GM23248 (cell line): ENCODE results near the gene AGBL3. TPM values are rescaled to one million over a fixed set of nuclear protein-coding genes. Genes with fewer than 3 reads are reported as not detected.

Source experiments
- DNase-seq: peaks from one replicate; pipeline ENCODE4 v3.0.0-alpha.2; 2015
- H2AFZ ChIP-seq: fragments of 200-600 bp; sonication (generic); 2 replicates; pipeline ENCODE4 v1.6.1; 2016; ENCODE audit warnings: antibody characterized with exemption
- H3F3A ChIP-seq: fragments of 200-600 bp; sonication (generic); 2 replicates; pipeline ENCODE4 v1.6.1; 2016; ENCODE audit warnings: mild to moderate bottlenecking, antibody characterized with exemption, mixed run types; ENCODE audit not compliant: insufficient read depth
- H3K27ac ChIP-seq: fragments of 200-600 bp; sonication (generic); 2 replicates; pipeline ENCODE4 v1.5.1; 2016; ENCODE audit warnings: mild to moderate bottlenecking
- H3K27me3 ChIP-seq: fragments of 200-600 bp; sonication (generic); replicated peaks from 2 replicates; pipeline ENCODE4 v1.6.1; 2016; ENCODE audit warnings: mild to moderate bottlenecking; ENCODE audit not compliant: insufficient read depth
- H3K36me3 ChIP-seq: fragments of 200-600 bp; sonication (generic); 2 replicates; pipeline ENCODE4 v1.6.1; 2016; ENCODE audit warnings: low read depth, mild to moderate bottlenecking
- H3K4me1 ChIP-seq: fragments of 200-600 bp; sonication (generic); 2 replicates; pipeline ENCODE4 v1.6.1; 2016; ENCODE audit warnings: mild to moderate bottlenecking; ENCODE audit not compliant: insufficient read depth
- H3K4me2 ChIP-seq: fragments of 200-600 bp; sonication (generic); one replicate; pipeline ENCODE4 v1.6.1; 2016; ENCODE audit warnings: mild to moderate bottlenecking; ENCODE audit not compliant: unreplicated experiment
- H3K4me3 ChIP-seq: fragments of 200-600 bp; sonication (generic); 2 replicates; pipeline ENCODE4 v1.5.1; 2016; ENCODE audit warnings: mild to moderate bottlenecking
- H3K79me2 ChIP-seq: fragments of 200-600 bp; sonication (generic); 2 replicates; pipeline ENCODE4 v1.6.1; 2016; ENCODE audit warnings: mild to moderate bottlenecking; ENCODE audit not compliant: insufficient read depth
- H3K9ac ChIP-seq: fragments of 200-600 bp; sonication (generic); 2 replicates; pipeline ENCODE4 v1.6.1; 2016; ENCODE audit warnings: mild to moderate bottlenecking
- H3K9me2 ChIP-seq: fragments of 200-600 bp; sonication (generic); 2 replicates; pipeline ENCODE4 v1.6.1; 2016; ENCODE audit warnings: mixed run types, mild to moderate bottlenecking, moderate library complexity; ENCODE audit not compliant: insufficient read depth
- H3K9me3 ChIP-seq: fragments of 200-600 bp; sonication (generic); one replicate; pipeline ENCODE4 v1.6.1; 2017; ENCODE audit warnings: low read depth
- H4K20me1 ChIP-seq: fragments of 200-600 bp; sonication (generic); 2 replicates; pipeline ENCODE4 v1.6.0; 2016; ENCODE audit not compliant: insufficient read depth
- EZH2 ChIP-seq: fragments of 200-600 bp; sonication (generic); IDR thresholded peaks from 2 replicates; pipeline ENCODE4 v1.6.1; 2018; ENCODE audit warnings: antibody characterized with exemption, mild to moderate bottlenecking; ENCODE audit not compliant: insufficient read depth, poor library complexity, severe bottlenecking
- EZH2phosphoT487 ChIP-seq: fragments of 200-600 bp; sonication (generic); IDR thresholded peaks from 2 replicates; pipeline ENCODE4 v1.6.1; 2018; ENCODE audit warnings: antibody characterized with exemption, moderate library complexity, mild to moderate bottlenecking, low read depth; ENCODE audit not compliant: insufficient read depth
- WGBS, 2 experiments: methylation state at CpG; one replicate each; pipeline ENCODE4 v1.1.6; 2015 to 2017; ENCODE audit warnings: low lambda C conversion rate in 2 of 2, low coverage in 1 of 2; ENCODE audit errors: missing lambda C conversion rate in 2 of 2; 5-methylcytosine and 5-hydroxymethylcytosine counted together
- in situ Hi-C: fragments of 300-500 bp; cut with MboI; formaldehyde crosslinking; loops from 2 replicates; pipeline ENCODE4 v1.15.0; 2020
- polyA plus RNA-seq: library from polyadenylated mRNA; unstranded; fragments of >200 nt; fragmentation: Nextera tagmentation; extraction: Ambion mirVana; gene quantifications from 2 replicates; pipeline ENCODE4 v1.2.1, GENCODE V29; 2016
- total RNA-seq: library from RNA; depleted of rRNA; stranded (reverse); fragments of >200 nt; shearing (Covaris generic); gene quantifications from 2 replicates; pipeline ENCODE4 v1.2.3, GENCODE V29; 2014; rRNA removed

Gene AGBL3
- total and polyA plus RNA-seq, 2 experiments from 2014 or later, result 1.4 to 2.4 TPM

DNA sequence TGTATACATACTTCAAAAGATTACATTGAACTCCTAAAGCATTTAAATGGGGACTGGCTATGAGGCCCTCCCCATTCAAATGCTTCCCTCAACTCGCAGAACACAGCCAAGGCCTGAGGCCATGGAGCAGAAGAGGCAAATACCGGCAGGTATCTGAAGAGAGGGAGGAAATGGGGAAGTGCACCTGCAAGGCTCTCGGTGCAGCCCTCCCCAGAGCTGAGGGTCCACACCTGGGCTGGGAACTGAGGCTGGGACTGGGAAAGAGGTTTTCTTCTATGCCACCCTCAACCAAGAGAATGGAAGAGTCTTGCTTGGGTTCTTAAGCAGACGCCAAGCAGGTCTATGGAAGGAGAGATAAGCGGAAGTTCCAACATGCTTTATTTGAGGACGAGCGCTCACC is 197.2 kb downstream of the AGBL3 start:
- no peak overlapping the region for H3K27ac ChIP-seq
- no peaks in the 10 kb centered on the region for H3K9me3 ChIP-seq
- H3K36me3 ChIP-seq, result peaks cover 5% of the 10 kb centered on the region
- no peak for TF ChIP-seq EZH2phosphoT487
- no peak for TF ChIP-seq EZH2
- H3K79me2 ChIP-seq, result no peaks in the 10 kb centered on the region
- H4K20me1 ChIP-seq, result no peaks in the 10 kb centered on the region
- no peaks in the 10 kb centered on the region for H3K4me1 ChIP-seq
- DNase-seq, result no peak
- WGBS, 2 experiments, result 93 to 95% methylated on average over 7 of the region's 7 CpGs
- H2AFZ ChIP-seq, result no peak overlapping the region
- H3K27me3 ChIP-seq, result no peaks in the 10 kb centered on the region
- no peaks in the 10 kb centered on the region for H3F3A ChIP-seq
- H3K9me2 ChIP-seq, result no peaks in the 10 kb centered on the region
- no peak overlapping the region for H3K4me2 ChIP-seq
- H3K4me3 ChIP-seq, result no peak overlapping the region
- no peak overlapping the region for H3K9ac ChIP-seq
- in situ Hi-C loops, result loop anchor here (25.0 kb wide), 1 partner anchor 521 kb away; no protein-coding TSS in a partner anchor

DNA sequence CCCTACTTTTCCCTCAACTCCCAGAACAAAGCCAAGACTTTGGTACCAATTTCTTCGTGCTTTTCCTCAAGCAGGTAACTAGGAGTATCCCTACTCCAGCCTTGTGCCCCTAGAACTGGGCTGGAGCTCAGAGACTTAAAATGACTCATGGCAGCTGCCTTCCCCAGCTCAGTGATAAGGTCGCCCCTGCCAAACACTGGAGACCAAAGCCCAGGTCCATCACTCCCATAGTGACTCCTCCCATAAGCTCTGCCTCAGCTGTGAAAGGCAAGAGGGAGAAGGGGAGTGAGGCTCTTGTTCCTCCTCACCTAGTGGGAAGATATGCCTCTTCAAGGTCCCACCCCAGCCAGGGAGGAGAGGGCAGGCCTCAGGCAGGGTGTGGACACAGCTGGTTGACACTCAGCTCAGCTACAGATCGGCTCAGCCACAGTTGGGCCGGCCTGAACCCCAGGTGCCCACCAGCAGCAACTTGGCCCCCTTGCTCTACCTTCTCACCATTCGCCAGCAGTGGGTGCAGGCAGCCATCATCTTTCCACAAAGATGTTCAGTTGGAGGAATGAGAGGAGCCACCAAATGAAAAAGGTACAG is 198.0 kb downstream of the AGBL3 start:
- in situ Hi-C loops, result loop anchor here (25.0 kb wide), 1 partner anchor 522 kb away; no protein-coding TSS in a partner anchor
- Histone ChIP-seq H3K4me2 (no peak overlapping the region), H3K9me2 (no peaks in the 10 kb centered on the region)

More for the DNA sequence above, 198.0 kb downstream of the AGBL3 start:
- Histone ChIP-seq H4K20me1 (no peaks in the 10 kb centered on the region), H3F3A (no peaks in the 10 kb centered on the region), H3K9me3 (no peaks in the 10 kb centered on the region), H3K27ac (no peak overlapping the region), H2AFZ (no peak overlapping the region), H3K36me3 (peaks cover 5% of the 10 kb centered on the region), H3K4me3 (no peak overlapping the region), H3K27me3 (no peaks in the 10 kb centered on the region), H3K9ac (no peak overlapping the region), H3K4me1 (no peaks in the 10 kb centered on the region), H3K79me2 (no peaks in the 10 kb centered on the region)
- DNase-seq, result no peak
- 91 to 92% methylated on average over 5 of the region's 5 CpGs for WGBS, 2 experiments
- TF ChIP-seq EZH2 (no peak), EZH2phosphoT487 (no peak)

Other genes starting within 250 kb of the AGBL3 start
- 674 and 698 TPM in 2 replicates for gene CALD1, start 206.9 kb upstream of the AGBL3 start, total RNA-seq
- gene CALD1, start 206.9 kb upstream of the AGBL3 start, polyA plus RNA-seq, result 1,687 and 1,703 TPM in 2 replicates
- gene TMEM140, start 161.6 kb downstream of the AGBL3 start, total RNA-seq, result 1.6 and 4.4 TPM in 2 replicates
- 6.1 and 6.5 TPM in 2 replicates for gene TMEM140, start 161.6 kb downstream of the AGBL3 start, polyA plus RNA-seq
- gene CYREN, start 184.2 kb downstream of the AGBL3 start, total RNA-seq, result 37.3 and 40.4 TPM in 2 replicates
- gene CYREN, start 184.2 kb downstream of the AGBL3 start, polyA plus RNA-seq, result 38.3 and 38.7 TPM in 2 replicates
- 3.4 and 8.3 TPM in 2 replicates for gene WDR91, start 225.0 kb downstream of the AGBL3 start, total RNA-seq
- gene WDR91, start 225.0 kb downstream of the AGBL3 start, polyA plus RNA-seq, result 4.1 and 5.4 TPM in 2 replicates
- gene STRA8, start 247.3 kb downstream of the AGBL3 start, total RNA-seq, result not detected in 2 replicates
- not detected in 2 replicates for gene STRA8, start 247.3 kb downstream of the AGBL3 start, polyA plus RNA-seq